HepG2 (cell line): ENCODE measurements around the gene JSRP1. TPM values are rescaled to one million over a fixed set of nuclear protein-coding genes. Genes with fewer than 3 reads are reported as not detected.

Source experiments
- CEBPG ChIP-seq: IDR thresholded peaks from 2 replicates; pipeline ENCODE4 v1.6.1; 2016
- CERS6 ChIP-seq: sonication (generic); formaldehyde crosslinking; IDR thresholded peaks from 2 replicates; pipeline ENCODE4 v1.5.0; 2020; ENCODE audit warnings: missing genetic modification reagents
- HNF4A ChIP-seq: sonication (generic); formaldehyde crosslinking; IDR thresholded peaks from 2 replicates; pipeline ENCODE4 v1.4.0; 2020; ENCODE audit warnings: missing genetic modification reagents
- HOXA5 ChIP-seq: sonication (generic); formaldehyde crosslinking; IDR thresholded peaks from 2 replicates; pipeline ENCODE4 v1.4.0; 2020; ENCODE audit warnings: missing genetic modification reagents
- KLF11 ChIP-seq: IDR thresholded peaks from 2 replicates; pipeline ENCODE4 v1.6.1; 2016; ENCODE audit warnings: missing compliant biosample characterization
- MTA3 ChIP-seq: sonication (generic); formaldehyde crosslinking; IDR thresholded peaks from 2 replicates; pipeline ENCODE4 v1.4.0; 2020; ENCODE audit warnings: missing genetic modification reagents
- NR2C2 ChIP-seq: sonication (generic); formaldehyde crosslinking; IDR thresholded peaks from 2 replicates; pipeline ENCODE4 v1.4.0; 2020; ENCODE audit warnings: missing genetic modification reagents, mild to moderate bottlenecking, moderate library complexity, borderline replicate concordance
- NR3C1 ChIP-seq: sonication (generic); formaldehyde crosslinking; IDR thresholded peaks from 2 replicates; pipeline ENCODE4 v1.4.0; 2020; ENCODE audit warnings: missing genetic modification reagents
- RERE ChIP-seq: IDR thresholded peaks from 2 replicates; pipeline ENCODE4 v1.6.1; 2016; ENCODE audit warnings: low read depth, missing genetic modification reagents, missing compliant biosample characterization
- SNAI1 ChIP-seq: sonication (generic); formaldehyde crosslinking; IDR thresholded peaks from 2 replicates; pipeline ENCODE4 v1.5.0; 2020; ENCODE audit warnings: mild to moderate bottlenecking, missing genetic modification reagents, borderline replicate concordance
- SRSF1 ChIP-seq: fragments of 200-400 bp; formaldehyde crosslinking; optimal IDR thresholded peaks from 2 replicates; pipeline ENCODE3; 2017; ENCODE audit warnings: mild to moderate bottlenecking, low read depth, low read length, moderate library complexity
- STAG1 ChIP-seq: sonication (generic); formaldehyde crosslinking; IDR thresholded peaks from 2 replicates; pipeline ENCODE4 v1.4.0; 2020; ENCODE audit warnings: missing genetic modification reagents
- TARDBP ChIP-seq: sonication (generic); formaldehyde crosslinking; IDR thresholded peaks from 2 replicates; pipeline ENCODE4 v1.8.0; 2022; ENCODE audit warnings: mild to moderate bottlenecking, missing genetic modification reagents
- TBL1XR1 ChIP-seq: fragments of 150-350 bp; IDR thresholded peaks from 2 replicates; pipeline ENCODE4 v1.6.1; 2014; ENCODE audit warnings: borderline replicate concordance, low read length; ENCODE audit not compliant: partially characterized antibody
- TCF12 ChIP-seq, 2 experiments: fragments of 450-650 bp in 1 of 2; sonication (generic) in 1 of 2; formaldehyde crosslinking in 1 of 2; IDR thresholded peaks; 2 replicates each; pipeline versions ENCODE4 v1.6.1 to v1.8.0; 2017 to 2022; ENCODE audit warnings: antibody characterized with exemption in 1 of 2, mild to moderate bottlenecking in 1 of 2, missing genetic modification reagents in 1 of 2, moderate library complexity in 1 of 2
- U2AF2 ChIP-seq: fragments of 200-400 bp; formaldehyde crosslinking; IDR thresholded peaks from 2 replicates; pipeline ENCODE4 v1.6.1; 2017; ENCODE audit warnings: low read depth, mild to moderate bottlenecking, low read length
- ZBTB1 ChIP-seq: sonication (generic); formaldehyde crosslinking; IDR thresholded peaks from 2 replicates; pipeline ENCODE4 v1.4.0; 2020; ENCODE audit warnings: missing genetic modification reagents, borderline replicate concordance
- ZMYM3 ChIP-seq: sonication (generic); formaldehyde crosslinking; IDR thresholded peaks from 2 replicates; pipeline ENCODE4 v1.5.1; 2020; ENCODE audit warnings: mild to moderate bottlenecking, missing genetic modification reagents
- ZSCAN31 ChIP-seq: sonication (generic); formaldehyde crosslinking; IDR thresholded peaks from 2 replicates; pipeline ENCODE4 v1.5.0; 2020; ENCODE audit warnings: low read depth, mild to moderate bottlenecking, missing genetic modification reagents
- polyA plus RNA-seq, 8 experiments: library from polyadenylated mRNA; depleted of rRNA in 3 of 8; stranded (reverse) in 7 of 8; unstranded in 1 of 8; fragments of >200 nt; fragmentation: Illumina TruSeq in 4 of 8; extraction: Trizol in 4 of 8; gene quantifications; 2 replicates each; pipeline versions ENCODE4 v1.2.1 to v1.2.3, GENCODE V29; 2011 to 2016; ENCODE audit warnings: low read depth in 4 of 8, missing spikeins in 1 of 8, mixed read lengths in 1 of 8; ENCODE audit not compliant: insufficient read depth in 1 of 8
- total RNA-seq, 5 experiments: library from RNA; depleted of rRNA; stranded (reverse); fragments of >200 nt; fragmentation: Illumina TruSeq; extraction: Trizol; gene quantifications; 2 replicates each; pipeline ENCODE4 v1.2.3, GENCODE V29; 2016; ENCODE audit warnings: low read depth in 1 of 5
- TF ChIP-seq, protein P1 (sequence below): sonication (generic); formaldehyde crosslinking; conservative IDR thresholded peaks from 2 replicates; pipeline ENCODE4 v1.4.0; 2020; ENCODE audit warnings: missing genetic modification reagents

The JSRP1 gene
- total and polyA plus RNA-seq, 2 of the 13 experiments (the other 11 are each of a cell fraction or from before 2014, with no cell fraction given) = 0.16 to 0.38 TPM

- TF ChIP-seq RERE (CRISPR knock-in tag) = no peak
- TF ChIP-seq TARDBP (CRISPR knock-in tag) = no peak
- TF ChIP-seq STAG1 (CRISPR knock-in tag) = no peak
- TF ChIP-seq ZBTB1 (CRISPR knock-in tag) = no peak
- TF ChIP-seq ZSCAN31 (CRISPR knock-in tag) = peak; percentile 72
- no peak for TF ChIP-seq U2AF2
- TF ChIP-seq SNAI1 (CRISPR knock-in tag) = peak; percentile 69; the same call in 1 of the 2 replicates
- no peak for TF ChIP-seq NR3C1 (CRISPR knock-in tag)
- no peak for TF ChIP-seq CERS6 (CRISPR knock-in tag)
- TF ChIP-seq MTA3 (CRISPR knock-in tag) = no peak
- peak; percentile 80; the same call in 1 of the 2 replicates for TF ChIP-seq HOXA5 (CRISPR knock-in tag)
- TF ChIP-seq CEBPG (CRISPR knock-in tag) = peak; percentile 13; the same call in 1 of the 2 replicates
- peak; percentile 91 for TF ChIP-seq SRSF1
- TF ChIP-seq NR2C2 = no peak
- TF ChIP-seq KLF11 (CRISPR knock-in tag) = no peak
- no peak for TF ChIP-seq TBL1XR1
- no peak; the same call in 1 of the 2 replicates for TF ChIP-seq ZMYM3 (CRISPR knock-in tag)
- TF ChIP-seq, protein P1, sequence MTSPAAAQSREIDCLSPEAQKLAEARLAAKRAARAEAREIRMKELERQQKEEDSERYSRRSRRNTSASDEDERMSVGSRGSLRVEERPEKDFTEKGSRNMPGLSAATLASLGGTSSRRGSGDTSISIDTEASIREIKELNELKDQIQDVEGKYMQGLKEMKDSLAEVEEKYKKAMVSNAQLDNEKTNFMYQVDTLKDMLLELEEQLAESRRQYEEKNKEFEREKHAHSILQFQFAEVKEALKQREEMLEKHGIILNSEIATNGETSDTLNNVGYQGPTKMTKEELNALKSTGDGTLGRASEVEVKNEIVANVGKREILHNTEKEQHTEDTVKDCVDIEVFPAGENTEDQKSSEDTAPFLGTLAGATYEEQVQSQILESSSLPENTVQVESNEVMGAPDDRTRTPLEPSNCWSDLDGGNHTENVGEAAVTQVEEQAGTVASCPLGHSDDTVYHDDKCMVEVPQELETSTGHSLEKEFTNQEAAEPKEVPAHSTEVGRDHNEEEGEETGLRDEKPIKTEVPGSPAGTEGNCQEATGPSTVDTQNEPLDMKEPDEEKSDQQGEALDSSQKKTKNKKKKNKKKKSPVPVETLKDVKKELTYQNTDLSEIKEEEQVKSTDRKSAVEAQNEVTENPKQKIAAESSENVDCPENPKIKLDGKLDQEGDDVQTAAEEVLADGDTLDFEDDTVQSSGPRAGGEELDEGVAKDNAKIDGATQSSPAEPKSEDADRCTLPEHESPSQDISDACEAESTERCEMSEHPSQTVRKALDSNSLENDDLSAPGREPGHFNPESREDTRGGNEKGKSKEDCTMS (CRISPR knock-in tag) = no peak
- no peak for TF ChIP-seq TCF12 (IDR thresholded peaks at IDR 0.05)
- TF ChIP-seq TCF12 (CRISPR knock-in tag; IDR thresholded peaks at IDR 0.05) = no peak
- TF ChIP-seq HNF4A (CRISPR knock-in tag) = no peak
These were observed 13.3 kb upstream of the JSRP1 start (continued) for GRCh38 chr19:2269244-2270156.
